B cell (primary cell): ENCODE measurements around the gene PVALEF. TPM values are rescaled to one million over a fixed set of nuclear protein-coding genes. Genes with fewer than 3 reads are reported as not detected.

Source experiments
- ATAC-seq: fragments of 200-7000 bp; cut with Tn5 transposase; one replicate; pipeline ENCODE4 v1.10.0; 2021; ENCODE audit warnings: low read depth, mild to moderate bottlenecking, moderate number of reproducible peaks, moderate library complexity
- CTCF ChIA-PET: fragments of 350-600 bp; sonication (Branson Sonifier 250); formaldehyde crosslinking; loops from one replicate; lab custom pipeline; 2021; ENCODE audit warnings: antibody characterized with exemption, inconsistent platforms; lab: Charles Lee
- POLR2A ChIA-PET: fragments of 350-600 bp; sonication (Branson Sonifier 250); formaldehyde crosslinking; loops from one replicate; lab custom pipeline; 2021; ENCODE audit warnings: antibody characterized with exemption; lab: Charles Lee
- DNase-seq: peaks from one replicate; pipeline ENCODE4 v3.0.0; 2013
- H2AFZ ChIP-seq: 2 replicates; pipeline ENCODE4 v1.6.1; 2012; ENCODE audit warnings: mild to moderate bottlenecking, low read depth, low read length; ENCODE audit not compliant: insufficient read depth, poor library complexity, severe bottlenecking
- H3K27ac ChIP-seq, 2 donors: 1 replicate in 1 of 2; 2 replicates in 1 of 2; pipeline ENCODE4 v1.5.1; 2012 to 2013; ENCODE audit warnings: low read length in 2 of 2, mild to moderate bottlenecking in 2 of 2, moderate library complexity in 1 of 2
- H3K27me3 ChIP-seq, 4 experiments: fragments of 200-600 bp in 1 of 4; sonication (generic) in 1 of 4; replicated peaks in 1 of 4; 1 replicate in 2 of 4; 2 replicates in 2 of 4; pipeline versions ENCODE4 v1.6.1 to v1.7.0; 2013 to 2016; ENCODE audit warnings: low read length in 3 of 4, mild to moderate bottlenecking in 2 of 4, mixed read lengths in 1 of 4, moderate library complexity in 1 of 4; ENCODE audit not compliant: insufficient read depth in 4 of 4, control insufficient read depth in 3 of 4; ENCODE audit errors: control extremely low read depth in 1 of 4
- H3K36me3 ChIP-seq, 2 experiments: replicated peaks in 1 of 2; 1 replicate in 1 of 2; 2 replicates in 1 of 2; pipeline versions ENCODE4 v1.6.1 to v1.7.1; 2013; ENCODE audit warnings: low read length in 1 of 2; ENCODE audit not compliant: insufficient read depth in 2 of 2, control insufficient read depth in 1 of 2; ENCODE audit errors: control extremely low read depth in 1 of 2, extremely low read depth in 1 of 2
- H3K4me1 ChIP-seq, 2 donors: fragments of 200-600 bp in 1 of 2; sonication (generic) in 1 of 2; 1 replicate in 1 of 2; 2 replicates in 1 of 2; pipeline versions ENCODE4 v1.5.1 to v1.6.1; 2013 to 2017; ENCODE audit warnings: low read length in 2 of 2; ENCODE audit not compliant: control insufficient read depth in 2 of 2, insufficient read depth in 2 of 2
- H3K4me2 ChIP-seq: replicated peaks from 2 replicates; pipeline ENCODE3; 2012; ENCODE audit warnings: mild to moderate bottlenecking, low read depth, low read length; ENCODE audit not compliant: poor library complexity, severe bottlenecking
- H3K4me3 ChIP-seq, 5 experiments: fragments of 200-600 bp in 1 of 5; sonication (generic) in 1 of 5; 1 replicate in 3 of 5; 2 replicates in 2 of 5; pipeline versions ENCODE4 v1.5.1 to v1.7.0; 2011 to 2016; ENCODE audit warnings: low read length in 4 of 5, mild to moderate bottlenecking in 4 of 5, low read depth in 2 of 5, control low read depth in 1 of 5, moderate library complexity in 1 of 5; ENCODE audit not compliant: insufficient read depth in 1 of 5; ENCODE audit errors: control extremely low read depth in 1 of 5, extremely low read depth in 1 of 5
- H3K79me2 ChIP-seq: fragments of 200-600 bp; sonication (generic); one replicate; pipeline ENCODE4 v1.6.0; 2016; ENCODE audit warnings: low read length; ENCODE audit not compliant: control insufficient read depth, insufficient read depth
- H3K9ac ChIP-seq: fragments of 200-600 bp; sonication (generic); 2 replicates; pipeline ENCODE4 v1.6.1; 2017; ENCODE audit warnings: mild to moderate bottlenecking, low read length, moderate library complexity
- H3K9me3 ChIP-seq, 3 donors: one replicate each; pipeline versions ENCODE4 v1.6.1 to v1.7.1; 2013; ENCODE audit warnings: low read length in 2 of 3; ENCODE audit not compliant: control insufficient read depth in 2 of 3, insufficient read depth in 1 of 3; ENCODE audit errors: control extremely low read depth in 1 of 3
- H4K20me1 ChIP-seq: 2 replicates; pipeline ENCODE4 v1.6.0; 2012; ENCODE audit warnings: mild to moderate bottlenecking, low read length; ENCODE audit not compliant: insufficient read depth, control insufficient read depth, poor library complexity, severe bottlenecking
- H3K27ac Mint-ChIP-seq: one replicate; pipeline ENCODE4 v1.8.0; 2021; ENCODE audit warnings: mixed read lengths
- H3K27me3 Mint-ChIP-seq: one replicate; pipeline ENCODE4 v1.8.0; 2021; ENCODE audit warnings: mixed read lengths
- H3K4me1 Mint-ChIP-seq: one replicate; pipeline ENCODE4 v1.8.0; 2021; ENCODE audit warnings: mixed read lengths
- H3K4me3 Mint-ChIP-seq: one replicate; pipeline ENCODE4 v1.8.0; 2021; ENCODE audit warnings: mixed read lengths
- H3K9me3 Mint-ChIP-seq: one replicate; pipeline ENCODE4 v1.8.0; 2022; ENCODE audit warnings: mixed read lengths; ENCODE audit not compliant: insufficient read depth
- EZH2 ChIP-seq: IDR thresholded peaks from 2 replicates; pipeline ENCODE4 v1.6.1; 2012; ENCODE audit warnings: borderline replicate concordance, low read depth, mild to moderate bottlenecking, moderate library complexity, low read length; ENCODE audit not compliant: insufficient read depth, poor library complexity, severe bottlenecking
- WGBS: methylation state at CpG from one replicate; pipeline ENCODE4 v1.1.5; 2013; ENCODE audit warnings: missing lambda C conversion rate; ENCODE audit not compliant: insufficient coverage; 5-methylcytosine and 5-hydroxymethylcytosine counted together
- intact Hi-C: fragments of 100-400 bp; cut with micrococcal nuclease; formaldehyde crosslinking; loops from one replicate; pipeline ENCODE4 v1.10.0; 2022
- polyA plus RNA-seq: library from polyadenylated mRNA; depleted of rRNA; stranded (reverse); fragments of >200 nt; gene quantifications from 2 replicates; pipeline ENCODE4 v1.2.3, GENCODE V29; 2012
- total RNA-seq, 2 donors: library from RNA; stranded (reverse); fragments of 120-200 nt in 1 of 2; gene quantifications; 1 replicate in 1 of 2; 2 replicates in 1 of 2; pipeline versions ENCODE4 v1.2.3 to v1.2.4, GENCODE V29; 2013 to 2022
- TF ChIP-seq, protein P1 (sequence below): fragments of 200-600 bp; IDR thresholded peaks from one replicate; pipeline ENCODE4 v1.8.0; 2022; ENCODE audit warnings: antibody characterized with exemption, mild to moderate bottlenecking

Gene PVALEF
- total and polyA plus RNA-seq, 2 donors (not counting 1 experiment from before 2014, with no cell fraction given) = not detected

DNA sequence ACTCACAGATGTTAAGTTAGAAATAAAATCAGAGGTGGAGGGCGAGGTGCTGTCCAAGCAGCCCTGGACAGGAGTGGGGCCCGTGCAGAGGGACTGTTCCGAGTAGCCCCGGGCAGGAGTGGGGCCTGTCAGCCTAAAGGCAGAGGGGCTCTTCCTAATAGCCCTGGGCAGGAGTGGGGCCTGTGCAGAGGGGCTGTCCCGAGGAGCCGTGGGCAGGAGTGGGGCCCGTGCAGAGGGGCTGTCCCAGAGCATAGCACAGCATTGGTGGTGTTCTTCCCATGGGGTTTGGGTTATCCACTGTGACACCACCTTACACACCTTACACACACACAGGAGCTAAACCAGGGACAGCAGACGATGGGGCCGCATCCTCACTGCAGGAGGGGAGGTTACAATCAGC is 47.1 kb downstream of the PVALEF start:
- no peak overlapping the region for H3K9ac ChIP-seq
- H3K4me3 Mint-ChIP-seq = no peak overlapping the region
- intact Hi-C loops = no loop called here

DNA sequence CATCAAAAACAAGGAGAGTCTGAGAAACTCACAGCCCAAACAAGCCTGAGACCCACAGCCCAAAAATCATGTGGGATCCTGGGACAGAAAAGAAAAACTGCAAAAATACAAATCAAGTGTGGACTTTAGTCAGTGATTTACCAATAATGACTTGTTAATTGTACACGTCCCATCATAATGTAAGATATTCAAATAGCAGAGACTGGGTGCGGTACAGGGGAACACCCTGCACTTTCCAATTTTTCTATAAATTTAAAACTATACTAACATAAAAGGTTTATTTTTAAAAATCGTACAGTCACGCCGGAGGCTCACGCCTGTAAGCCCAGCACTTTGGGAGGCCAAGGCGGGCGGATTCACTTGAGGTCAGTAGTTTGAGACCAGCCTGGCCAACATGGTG is 48.7 kb downstream of the PVALEF start:
- H3K4me2 ChIP-seq = no peak overlapping the region
- Mint-ChIP-seq H3K4me3 (no peak overlapping the region), H3K27me3 (no peaks in the 10 kb centered on the region), H3K4me1 (peaks cover 8% of the 10 kb centered on the region), H3K27ac (no peak overlapping the region), H3K9me3 (no peaks in the 10 kb centered on the region)
- no peak overlapping the region for H2AFZ ChIP-seq
- no peak overlapping the region for H3K9ac ChIP-seq
- H3K27ac ChIP-seq = no peak overlapping the region
- POLR2A ChIA-PET = no interaction called here
- ATAC-seq = no peak
- no peaks in the 10 kb centered on the region for H3K27me3 ChIP-seq
- H3K36me3 ChIP-seq = peaks cover 0 to 8% of the 10 kb centered on the region in 2 experiments
- no peak overlapping the region for H3K4me3 ChIP-seq
- no peaks in the 10 kb centered on the region for H3K4me1 ChIP-seq
- DNase-seq = no peak
- TF ChIP-seq, protein P1, sequence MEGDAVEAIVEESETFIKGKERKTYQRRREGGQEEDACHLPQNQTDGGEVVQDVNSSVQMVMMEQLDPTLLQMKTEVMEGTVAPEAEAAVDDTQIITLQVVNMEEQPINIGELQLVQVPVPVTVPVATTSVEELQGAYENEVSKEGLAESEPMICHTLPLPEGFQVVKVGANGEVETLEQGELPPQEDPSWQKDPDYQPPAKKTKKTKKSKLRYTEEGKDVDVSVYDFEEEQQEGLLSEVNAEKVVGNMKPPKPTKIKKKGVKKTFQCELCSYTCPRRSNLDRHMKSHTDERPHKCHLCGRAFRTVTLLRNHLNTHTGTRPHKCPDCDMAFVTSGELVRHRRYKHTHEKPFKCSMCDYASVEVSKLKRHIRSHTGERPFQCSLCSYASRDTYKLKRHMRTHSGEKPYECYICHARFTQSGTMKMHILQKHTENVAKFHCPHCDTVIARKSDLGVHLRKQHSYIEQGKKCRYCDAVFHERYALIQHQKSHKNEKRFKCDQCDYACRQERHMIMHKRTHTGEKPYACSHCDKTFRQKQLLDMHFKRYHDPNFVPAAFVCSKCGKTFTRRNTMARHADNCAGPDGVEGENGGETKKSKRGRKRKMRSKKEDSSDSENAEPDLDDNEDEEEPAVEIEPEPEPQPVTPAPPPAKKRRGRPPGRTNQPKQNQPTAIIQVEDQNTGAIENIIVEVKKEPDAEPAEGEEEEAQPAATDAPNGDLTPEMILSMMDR = no peak
- H3K9me3 ChIP-seq = no peaks in the 10 kb centered on the region
- WGBS = 96% methylated on average over 6 of the region's 8 CpGs
- CTCF ChIA-PET = no interaction called here
- H4K20me1 ChIP-seq = no peaks in the 10 kb centered on the region
- peaks cover 8% of the 10 kb centered on the region for H3K79me2 ChIP-seq
- intact Hi-C loops = no loop called here

More for the DNA sequence above, 47.1 kb downstream of the PVALEF start:
- WGBS = 62% methylated on average over 4 of the region's 9 CpGs
- Mint-ChIP-seq H3K27ac (no peak overlapping the region), H3K9me3 (no peaks in the 10 kb centered on the region), H3K4me1 (peaks cover 12% of the 10 kb centered on the region), H3K27me3 (no peaks in the 10 kb centered on the region)
- Histone ChIP-seq H3K4me3 (no peak overlapping the region), H4K20me1 (no peaks in the 10 kb centered on the region), H2AFZ (no peak overlapping the region), H3K4me2 (no peak overlapping the region), H3K79me2 (peaks cover 22% of the 10 kb centered on the region), H3K36me3 (peaks cover 0 to 5% of the 10 kb centered on the region in 2 experiments), H3K4me1 (peaks cover 3% of the 10 kb centered on the region in 2 donors), H3K27me3 (no peaks in the 10 kb centered on the region), H3K27ac (no peak overlapping the region), H3K9me3 (no peaks in the 10 kb centered on the region)
- TF ChIP-seq, protein P1 = no peak
- TF ChIP-seq EZH2 = no peak
- CTCF ChIA-PET = no interaction called here
- DNase-seq (no peak), ATAC-seq (no peak)
- POLR2A ChIA-PET = no interaction called here
